MCF 10A (cell line): ENCODE results near the gene MTA3. TPM values are rescaled to one million over a fixed set of nuclear protein-coding genes. Genes with fewer than 3 reads are reported as not detected.

Experiments
- BruUV-seq: library from RNA; stranded (reverse); fragments of 400-500 nt; replicated peaks from 2 replicates; lab custom pipeline; 2021; lab: Mats Ljungman, UMichigan
- CTCF ChIA-PET: fragments of 300-600 bp; sonication (Branson Sonifier 250); formaldehyde crosslinking; extraction: SDS; loops from one replicate; lab custom pipeline; 2021; ENCODE audit warnings: antibody characterized with exemption, inconsistent platforms; lab: Yijun Ruan, JAX
- POLR2A ChIA-PET: fragments of 300-600, 350-650 bp; sonication (Branson Sonifier 250); formaldehyde crosslinking; extraction: SDS; loops from one replicate; lab custom pipeline; 2020; ENCODE audit warnings: antibody characterized with exemption, inconsistent platforms; lab: Yijun Ruan, JAX
- DNase-seq: peaks from one replicate; pipeline ENCODE4 v3.0.0-alpha.2; 2018; ENCODE audit not compliant: unreplicated experiment
- H3K27ac Mint-ChIP-seq: one replicate; pipeline ENCODE4 v1.8.0; 2022; ENCODE audit warnings: mild to moderate bottlenecking, low read depth, mixed read lengths; ENCODE audit not compliant: unreplicated experiment
- H3K27me3 Mint-ChIP-seq: one replicate; pipeline ENCODE4 v1.8.0; 2022; ENCODE audit warnings: mixed read lengths; ENCODE audit not compliant: insufficient read depth, unreplicated experiment
- H3K36me3 Mint-ChIP-seq: one replicate; pipeline ENCODE4 v1.8.0; 2022; ENCODE audit warnings: mild to moderate bottlenecking, moderate library complexity, mixed read lengths; ENCODE audit not compliant: insufficient read depth, unreplicated experiment
- H3K4me1 Mint-ChIP-seq: one replicate; pipeline ENCODE4 v1.8.0; 2022; ENCODE audit warnings: mixed read lengths; ENCODE audit not compliant: insufficient read depth, unreplicated experiment
- H3K4me3 Mint-ChIP-seq: one replicate; pipeline ENCODE4 v1.8.0; 2022; ENCODE audit warnings: mild to moderate bottlenecking, moderate library complexity, mixed read lengths; ENCODE audit not compliant: unreplicated experiment
- H3K9me3 Mint-ChIP-seq: one replicate; pipeline ENCODE4 v1.8.0; 2022; ENCODE audit warnings: mixed read lengths; ENCODE audit not compliant: unreplicated experiment
- intact Hi-C: fragments of 100-400 bp; cut with micrococcal nuclease; formaldehyde crosslinking; loops from 2 replicates; pipeline ENCODE4 v1.14.1; 2022
- total RNA-seq: library from RNA; stranded (reverse); gene quantifications from 2 replicates; pipeline ENCODE4 v1.2.3, GENCODE V29; 2022
- TF ChIP-seq, protein P1 (sequence below): fragments of 200-600 bp; IDR thresholded peaks from one replicate; pipeline ENCODE4 v1.8.0; 2022; ENCODE audit warnings: antibody characterized with exemption, mild to moderate bottlenecking; ENCODE audit not compliant: unreplicated experiment

Gene MTA3
- total RNA-seq, 1 experiment from 2014 or later = 41.4 TPM

DNA sequence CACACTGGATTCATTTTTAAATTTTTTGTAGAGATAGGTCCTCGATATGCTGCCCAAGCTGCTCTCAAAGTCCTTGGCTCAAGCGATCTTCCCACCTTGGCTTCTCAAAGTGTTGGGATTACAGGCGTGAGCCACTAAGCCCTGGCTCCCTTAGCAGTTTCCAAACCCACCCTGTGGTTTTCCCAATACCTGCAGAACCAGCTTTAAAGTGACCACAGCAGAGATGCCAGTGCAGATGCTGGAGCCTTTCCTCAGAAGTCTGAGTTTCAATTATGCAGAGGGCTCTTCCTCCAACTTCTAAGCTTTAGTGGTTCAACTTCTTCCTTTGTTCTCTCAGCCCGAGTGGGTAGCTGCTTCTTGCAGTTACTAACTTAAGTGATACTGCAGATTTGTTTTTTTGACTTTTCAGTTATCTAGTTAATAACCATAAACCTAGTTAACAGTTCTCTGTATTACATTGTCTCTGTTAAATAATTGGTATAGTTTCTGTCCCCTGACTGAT, 232.1 kb downstream of the MTA3 start:
- POLR2A ChIA-PET = interaction anchor here (1.0 to 1.9 kb wide), 2 partner anchors 9 to 10 kb away, joined by 4 to 8 read pairs; no protein-coding TSS in a partner anchor
- BruUV-seq = no TSS peak
- H3K27ac Mint-ChIP-seq = no peak overlapping the region

GRCh38 chr2:42800981-42801380, 232.5 kb downstream of the MTA3 start:
- intact Hi-C loops = no loop called here
- no TSS peak for BruUV-seq
- no peaks in the 10 kb centered on the region for H3K36me3 Mint-ChIP-seq
- TF ChIP-seq, protein P1, sequence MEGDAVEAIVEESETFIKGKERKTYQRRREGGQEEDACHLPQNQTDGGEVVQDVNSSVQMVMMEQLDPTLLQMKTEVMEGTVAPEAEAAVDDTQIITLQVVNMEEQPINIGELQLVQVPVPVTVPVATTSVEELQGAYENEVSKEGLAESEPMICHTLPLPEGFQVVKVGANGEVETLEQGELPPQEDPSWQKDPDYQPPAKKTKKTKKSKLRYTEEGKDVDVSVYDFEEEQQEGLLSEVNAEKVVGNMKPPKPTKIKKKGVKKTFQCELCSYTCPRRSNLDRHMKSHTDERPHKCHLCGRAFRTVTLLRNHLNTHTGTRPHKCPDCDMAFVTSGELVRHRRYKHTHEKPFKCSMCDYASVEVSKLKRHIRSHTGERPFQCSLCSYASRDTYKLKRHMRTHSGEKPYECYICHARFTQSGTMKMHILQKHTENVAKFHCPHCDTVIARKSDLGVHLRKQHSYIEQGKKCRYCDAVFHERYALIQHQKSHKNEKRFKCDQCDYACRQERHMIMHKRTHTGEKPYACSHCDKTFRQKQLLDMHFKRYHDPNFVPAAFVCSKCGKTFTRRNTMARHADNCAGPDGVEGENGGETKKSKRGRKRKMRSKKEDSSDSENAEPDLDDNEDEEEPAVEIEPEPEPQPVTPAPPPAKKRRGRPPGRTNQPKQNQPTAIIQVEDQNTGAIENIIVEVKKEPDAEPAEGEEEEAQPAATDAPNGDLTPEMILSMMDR = no peak
- H3K27ac Mint-ChIP-seq = no peak overlapping the region
- H3K9me3 Mint-ChIP-seq = no peaks in the 10 kb centered on the region
- ChIA-PET CTCF (interaction anchor here (1.3 to 1.4 kb wide), 2 partner anchors 8 to 12 kb away, joined by 3 to 5 read pairs; no protein-coding TSS in a partner anchor), POLR2A (interaction anchor here (1.0 to 1.9 kb wide), 2 partner anchors 8 to 9 kb away, joined by 4 to 8 read pairs; no protein-coding TSS in a partner anchor)
- H3K27me3 Mint-ChIP-seq = no peaks in the 10 kb centered on the region
- no peak overlapping the region for H3K4me3 Mint-ChIP-seq
- DNase-seq = no peak
- H3K4me1 Mint-ChIP-seq = peaks cover 15% of the 10 kb centered on the region

More for the DNA sequence above, 232.1 kb downstream of the MTA3 start:
- Mint-ChIP-seq H3K4me1 (peaks cover 20% of the 10 kb centered on the region), H3K4me3 (no peak overlapping the region), H3K27me3 (no peaks in the 10 kb centered on the region), H3K36me3 (no peaks in the 10 kb centered on the region), H3K9me3 (no peaks in the 10 kb centered on the region)
- intact Hi-C loops = no loop called here
- CTCF ChIA-PET = interaction anchor here (1.3 to 1.4 kb wide), 2 partner anchors 9 to 13 kb away, joined by 3 to 5 read pairs; no protein-coding TSS in a partner anchor
- DNase-seq = no peak
- TF ChIP-seq, protein P1 = no peak

- no TSS peak for BruUV-seq
- intact Hi-C loops = no loop called here
- ChIA-PET POLR2A (interaction anchor here (1.0 to 1.9 kb wide), 2 partner anchors 8 to 9 kb away, joined by 4 to 8 read pairs; no protein-coding TSS in a partner anchor), CTCF (interaction anchor here (1.4 kb wide), 1 partner anchor 8 kb away, joined by 5 read pairs; no protein-coding TSS in a partner anchor)
- H3K9me3 Mint-ChIP-seq = no peaks in the 10 kb centered on the region
- no peaks in the 10 kb centered on the region for H3K36me3 Mint-ChIP-seq
- DNase-seq = peak; percentile 13
- TF ChIP-seq, protein P1 = no peak
- no peaks in the 10 kb centered on the region for H3K27me3 Mint-ChIP-seq
- H3K4me3 Mint-ChIP-seq = no peak overlapping the region
- peaks cover 11% of the 10 kb centered on the region for H3K4me1 Mint-ChIP-seq
- H3K27ac Mint-ChIP-seq = no peak overlapping the region
Measured at GRCh38 chr2:42801381-42801780, 232.9 kb downstream of the MTA3 start.

GRCh38 chr2:42802150-42802549, 233.7 kb downstream of the MTA3 start:
- ChIA-PET CTCF (no interaction called here), POLR2A (no interaction called here)
- H3K27me3 Mint-ChIP-seq = no peaks in the 10 kb centered on the region
- TF ChIP-seq, protein P1 = no peak
- no peak for DNase-seq
- H3K9me3 Mint-ChIP-seq = no peaks in the 10 kb centered on the region
- H3K36me3 Mint-ChIP-seq = no peaks in the 10 kb centered on the region
- intact Hi-C loops = no loop called here
- no peak overlapping the region for H3K4me3 Mint-ChIP-seq
- H3K4me1 Mint-ChIP-seq = peaks cover 8% of the 10 kb centered on the region
- no peak overlapping the region for H3K27ac Mint-ChIP-seq
- no TSS peak for BruUV-seq
